Activated T-cell treated with anti-CD3 and anti-CD28 coated beads, Interleukin-2, amount 50 U/mL, for 4 hours (primary cell): Measurements from ENCODE around the gene VPS72. TPM values are rescaled to one million over a fixed set of nuclear protein-coding genes. Genes with fewer than 3 reads are reported as not detected.

Experiments
- total RNA-seq, 3 donors: library from RNA; stranded (reverse); gene quantifications; one replicate each; pipeline ENCODE4 v1.2.1, GENCODE V29; 2021

VPS72 gene
- total RNA-seq, 3 donors from 2014 or later, result 72.5 to 81.9 (median 78.1) TPM

Other genes starting within 250 kb of the VPS72 start
- 100 to 1,000 TPM; 199 to 208 (median 200) TPM for gene CERS2, start 215.4 kb downstream of the VPS72 start, total RNA-seq
- not detected for gene ANXA9, start 207.9 kb downstream of the VPS72 start, total RNA-seq
- gene MINDY1, start 183.3 kb downstream of the VPS72 start, total RNA-seq, result 1 to 10 TPM; 5.0 to 7.0 (median 6.5) TPM
- gene PRUNE1, start 181.7 kb downstream of the VPS72 start, total RNA-seq, result 10 to 100 TPM; 11.0 to 13.7 (median 11.9) TPM
- gene BNIPL, start 153.6 kb downstream of the VPS72 start, total RNA-seq, result under 1 TPM; 0.22 to 0.53 (median 0.28) TPM
- gene C1orf56, start 142.4 kb downstream of the VPS72 start, total RNA-seq, result 1 to 10 TPM in 2 of 3 donors, under 1 TPM in 1; 0.99 to 1.3 (median 1.1) TPM
- 100 to 1,000 TPM; 126 to 148 (median 142) TPM for gene CDC42SE1, start 130.6 kb downstream of the VPS72 start, total RNA-seq
- gene MLLT11, start 129.8 kb downstream of the VPS72 start, total RNA-seq, result 1 to 10 TPM; 2.3 to 2.8 (median 2.6) TPM
- 10 to 100 TPM; 22.0 to 25.7 (median 22.2) TPM for gene GABPB2, start 119.4 kb downstream of the VPS72 start, total RNA-seq
- 1 to 10 TPM in 1 of 3 donors, under 1 TPM in 2; 0.78 to 1.3 (median 0.84) TPM for gene SEMA6C, start 43.6 kb downstream of the VPS72 start, total RNA-seq
- 10 to 100 TPM; 15.8 to 18.3 (median 18.2) TPM for gene TNFAIP8L2, start 33.5 kb downstream of the VPS72 start, total RNA-seq
- gene LYSMD1, start 24.3 kb downstream of the VPS72 start, total RNA-seq, result 1 to 10 TPM; 3.0 to 4.4 (median 3.5) TPM
- gene SCNM1, start 24.1 kb downstream of the VPS72 start, total RNA-seq, result 10 to 100 TPM; 92.8 to 95.0 (median 93.3) TPM
- 1 to 10 TPM in 2 of 3 donors, under 1 TPM in 1; 0.52 to 2.9 (median 2.3) TPM for gene TMOD4, start 14.2 kb downstream of the VPS72 start, total RNA-seq
- 100 to 1,000 TPM in 2 of 3 donors, 10 to 100 TPM in 1; 98.5 to 110 (median 100) TPM for gene PIP5K1A, start 8.4 kb upstream of the VPS72 start, total RNA-seq
- 100 to 1,000 TPM; 336 to 368 (median 350) TPM for gene PSMD4, start 64.5 kb upstream of the VPS72 start, total RNA-seq
- 10 to 100 TPM; 25.3 to 27.5 (median 25.9) TPM for gene ZNF687, start 92.1 kb upstream of the VPS72 start, total RNA-seq
- gene PI4KB, start 137.2 kb upstream of the VPS72 start, total RNA-seq, result 10 to 100 TPM; 50.9 to 60.2 (median 57.8) TPM
- 10 to 100 TPM; 48.7 to 58.6 (median 50.9) TPM for gene RFX5, start 157.1 kb upstream of the VPS72 start, total RNA-seq
- gene SELENBP1, start 182.5 kb upstream of the VPS72 start, total RNA-seq, result under 1 TPM; 0.43 to 0.82 (median 0.63) TPM
- 100 to 1,000 TPM; 641 to 690 (median 678) TPM for gene PSMB4, start 209.4 kb upstream of the VPS72 start, total RNA-seq